Frontal cortex (tissue), 4 donors: ENCODE data around the gene AGL. TPM values are rescaled to one million over a fixed set of nuclear protein-coding genes. Genes with fewer than 3 reads are reported as not detected.
"Not testable (repeated sequence)": the region's sequence is repeated elsewhere in the genome, so short reads cannot be mapped to it uniquely, and the experiment has no call there.

Experiments
- DNase-seq, 2 donors: peaks; one replicate each; pipeline ENCODE4 v3.0.0; 2012; ENCODE audit warnings: low spot score in 2 of 2
- FAIRE-seq: peaks from 2 replicates; lab custom pipeline; 2012; peaks lifted over from hg19 to GRCh38; lab: Jason Lieb, UNC
- total RNA-seq: library from RNA; depleted of rRNA; stranded (reverse); fragments of >200 nt; gene quantifications from one replicate; pipeline ENCODE4 v1.2.3, GENCODE V29; 2014
- donor health status: control.
- donor health status: control.
- donor health status: control.

AGL gene
- total RNA-seq = 36.3 TPM

DNA sequence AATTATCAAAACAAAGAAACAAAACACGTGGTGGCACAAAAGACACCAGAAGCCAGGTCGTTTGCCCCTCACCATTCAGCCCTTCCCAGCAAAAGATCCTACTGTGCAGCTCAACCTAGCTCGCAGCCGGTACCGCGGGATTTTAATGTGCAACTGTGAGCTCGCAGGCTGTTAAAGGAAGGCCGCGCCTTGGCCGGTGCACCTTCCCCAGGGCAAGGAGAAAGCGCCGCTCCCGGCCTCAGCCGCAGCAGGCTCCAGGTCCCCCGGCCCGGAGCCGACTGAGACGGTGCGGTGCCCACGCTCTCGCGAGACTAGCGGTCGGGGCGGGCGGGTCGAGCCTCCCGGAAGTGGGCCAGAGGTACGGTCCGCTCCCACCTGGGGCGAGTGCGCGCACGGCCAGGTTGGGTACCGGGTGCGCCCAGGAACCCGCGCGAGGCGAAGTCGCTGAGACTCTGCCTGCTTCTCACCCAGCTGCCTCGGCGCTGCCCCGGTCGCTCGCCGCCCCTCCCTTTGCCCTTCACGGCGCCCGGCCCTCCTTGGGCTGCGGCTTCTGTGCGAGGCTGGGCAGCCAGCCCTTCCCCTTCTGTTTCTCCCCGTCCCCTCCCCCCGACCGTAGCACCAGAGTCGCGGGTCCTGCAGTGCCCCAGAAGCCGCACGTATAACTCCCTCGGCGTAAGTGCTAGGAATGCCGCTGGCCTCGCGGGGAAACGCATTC, at the start of gene AGL:
Gene AGL, plus strand, starts transcription at position 618 of the 715 bp plus-strand sequence. CDS start 682 bp downstream, outside the sequence.
- no peak for FAIRE-seq
- DNase-seq = peak; percentile 59 to 74

GRCh38 chr1:99801584-99801983, 48.6 kb upstream of the AGL start:
- FAIRE-seq = no peak
- no peak for DNase-seq

DNA sequence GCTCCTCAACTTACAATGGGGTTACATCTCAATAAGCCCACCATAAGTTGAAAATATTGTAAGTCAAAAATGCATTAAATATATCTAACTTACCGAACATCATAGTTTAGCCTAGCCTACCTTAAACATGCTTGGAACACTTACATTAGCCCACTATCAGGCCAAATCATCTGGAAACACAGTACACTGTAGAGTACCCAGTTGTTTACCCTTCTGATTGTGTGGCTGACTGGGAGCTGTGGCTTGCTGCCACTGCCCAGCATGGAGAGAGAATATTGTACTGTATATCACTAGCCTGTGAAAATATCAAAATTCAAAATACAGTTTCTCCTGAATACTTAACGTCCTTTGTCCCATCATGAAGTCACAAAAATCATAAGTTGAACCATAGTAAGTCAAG, 43.3 kb upstream of the AGL start:
- DNase-seq (no peak), FAIRE-seq (no peak)

GRCh38 chr1:99808391-99809115, 41.6 kb upstream of the AGL start:
- peak; percentile 44 to 67 for DNase-seq
- FAIRE-seq = peak; percentile 66

DNA sequence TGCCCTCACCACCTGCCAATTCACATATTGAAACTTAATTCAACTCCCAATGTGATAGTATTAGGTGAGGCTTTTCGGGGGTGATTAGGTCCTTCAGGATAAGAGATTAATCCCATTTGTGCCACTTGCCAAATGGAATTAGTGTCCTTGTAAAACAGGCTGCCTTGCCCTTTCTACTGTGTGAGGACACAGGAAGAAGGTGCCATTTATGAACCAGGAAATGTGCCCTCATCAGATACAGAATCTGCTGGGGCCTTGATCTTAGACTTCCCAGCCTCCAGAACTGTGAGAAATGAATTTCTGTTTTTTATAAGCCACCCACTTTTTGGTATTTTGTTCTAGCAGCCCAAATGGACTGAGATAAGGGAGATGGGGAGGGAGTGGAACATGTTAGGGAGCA, 39.1 kb upstream of the AGL start:
- no peak for DNase-seq
- no peak for FAIRE-seq

GRCh38 chr1:99811747-99812146, 38.4 kb upstream of the AGL start:
- no peak for DNase-seq
- FAIRE-seq = no peak

DNA sequence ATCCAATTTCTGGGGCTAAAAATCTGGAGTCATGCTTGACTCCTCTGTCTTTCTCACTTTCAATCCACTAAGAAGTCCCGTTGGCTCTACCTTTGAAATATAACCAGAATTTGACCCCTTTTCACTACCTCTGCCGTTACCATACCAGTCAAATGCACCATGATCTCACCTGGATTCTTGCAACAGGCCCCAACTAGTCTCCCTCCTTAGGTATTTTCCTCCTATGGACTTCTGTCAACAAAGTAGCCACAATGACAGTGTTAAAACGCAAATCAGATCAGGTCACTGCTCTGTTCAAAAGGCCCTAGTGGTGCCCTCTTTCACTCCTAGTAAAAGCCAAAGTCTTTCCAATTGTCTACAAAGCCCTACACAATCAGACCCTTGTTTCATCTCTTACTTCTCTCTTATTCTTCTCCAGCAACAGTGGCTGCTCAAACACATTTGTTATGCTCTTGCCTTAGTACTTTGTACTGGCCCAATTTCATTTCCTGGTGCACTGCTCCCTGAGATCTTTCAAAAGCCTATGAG, 35.7 kb upstream of the AGL start:
- FAIRE-seq = no peak

GRCh38 chr1:99816656-99817055, 33.5 kb upstream of the AGL start:
- FAIRE-seq = no peak
- DNase-seq = no peak

More for the DNA sequence above, 35.7 kb upstream of the AGL start:
- no peak for DNase-seq

GRCh38 chr1:99818063-99818699, 32.0 kb upstream of the AGL start:
- DNase-seq = no peak
- FAIRE-seq = no peak

GRCh38 chr1:99820546-99820945, 29.6 kb upstream of the AGL start:
- DNase-seq (no peak), FAIRE-seq (no peak)

DNA sequence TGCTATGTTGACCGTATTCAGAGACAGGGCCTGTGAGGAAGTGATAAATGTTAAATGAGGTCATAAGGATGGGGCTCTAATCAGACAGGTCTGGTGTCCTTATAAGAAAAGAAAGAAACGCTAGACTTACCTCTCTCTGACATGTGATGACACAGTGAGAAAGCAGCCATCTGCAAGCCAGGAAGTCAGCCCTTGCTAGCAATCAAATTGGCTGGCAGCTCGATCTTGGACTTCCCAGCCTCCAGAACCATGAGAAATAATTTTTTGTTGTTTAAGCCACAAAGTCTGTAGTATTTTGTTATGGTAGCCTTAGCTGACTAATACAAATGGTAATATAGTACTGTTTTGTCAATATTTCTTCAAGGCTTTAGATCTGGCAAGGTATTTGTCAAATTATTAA, 25.1 kb upstream of the AGL start:
- DNase-seq = no peak
- no peak for FAIRE-seq

GRCh38 chr1:99825702-99826101, 24.5 kb upstream of the AGL start:
- FAIRE-seq (no peak), DNase-seq (no peak)

DNA sequence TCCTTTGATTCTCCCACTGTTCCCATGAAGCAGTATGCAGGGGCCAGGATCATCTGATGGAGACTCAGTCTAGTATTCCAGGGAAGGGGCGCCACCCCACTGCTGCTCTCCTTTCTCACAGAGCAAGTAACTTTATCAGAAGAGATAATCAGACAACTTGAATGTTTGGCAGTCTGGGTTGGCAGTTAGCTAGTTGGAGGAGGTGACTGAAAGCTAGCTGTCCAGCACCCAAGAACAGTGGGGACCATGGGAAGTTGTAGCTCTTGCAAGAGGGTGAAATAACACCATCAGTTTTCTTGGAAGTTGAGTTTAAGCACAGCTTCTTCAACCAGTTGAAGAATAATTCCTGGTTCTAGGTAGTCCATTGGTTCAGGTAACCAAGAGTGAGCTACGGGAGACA, 22.2 kb upstream of the AGL start:
- no peak for DNase-seq
- no peak for FAIRE-seq

GRCh38 chr1:99829269-99829668, 20.9 kb upstream of the AGL start:
- DNase-seq = no peak
- FAIRE-seq = no peak

- not testable (repeated sequence) for FAIRE-seq
Measured at GRCh38 chr1:99833911-99834310, 16.2 kb upstream of the AGL start.

GRCh38 chr1:99836171-99837103, 13.7 kb upstream of the AGL start:
- not testable (repeated sequence) for FAIRE-seq, DNase-seq

More at GRCh38 chr1:99833911-99834310, 16.2 kb upstream of the AGL start:
- DNase-seq = not testable (repeated sequence)

DNA sequence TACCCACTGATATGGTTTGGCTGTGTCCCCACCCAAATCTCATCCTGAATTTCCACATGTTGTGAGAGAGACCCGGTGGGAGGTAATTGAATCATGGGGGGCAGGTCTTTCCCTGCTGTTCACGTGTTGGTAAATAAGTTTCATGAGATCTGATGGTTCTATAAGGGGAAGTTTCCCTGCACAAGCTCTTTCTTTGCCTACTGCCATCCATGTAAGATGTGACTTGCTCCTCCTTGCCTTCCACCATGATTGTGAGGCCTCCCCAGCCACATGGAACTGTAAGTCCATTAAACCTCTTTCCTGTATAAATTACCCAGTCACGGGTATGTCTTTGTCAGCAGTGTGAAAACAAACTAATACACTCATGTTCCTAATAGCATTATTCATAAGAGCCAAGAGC, 9.8 kb upstream of the AGL start:
- not testable (repeated sequence) for FAIRE-seq, DNase-seq

GRCh38 chr1:99843760-99844159, 6.4 kb upstream of the AGL start:
- DNase-seq (no peak), FAIRE-seq (no peak)

GRCh38 chr1:99845201-99845600, 5.0 kb upstream of the AGL start:
- FAIRE-seq, DNase-seq: not testable (repeated sequence)

- DNase-seq = no peak
- FAIRE-seq = no peak
Measured at GRCh38 chr1:99849413-99849743, 783 bp upstream of the AGL start.
